Raji (cell line): ENCODE measurements around the gene IAH1.

Source experiments
- POLR2A ChIP-seq: IDR thresholded peaks from 2 replicates; pipeline ENCODE4 v1.6.1; 2011; ENCODE audit warnings: low read depth, low read length, control low read depth; ENCODE audit not compliant: insufficient read depth

IAH1 gene

DNA sequence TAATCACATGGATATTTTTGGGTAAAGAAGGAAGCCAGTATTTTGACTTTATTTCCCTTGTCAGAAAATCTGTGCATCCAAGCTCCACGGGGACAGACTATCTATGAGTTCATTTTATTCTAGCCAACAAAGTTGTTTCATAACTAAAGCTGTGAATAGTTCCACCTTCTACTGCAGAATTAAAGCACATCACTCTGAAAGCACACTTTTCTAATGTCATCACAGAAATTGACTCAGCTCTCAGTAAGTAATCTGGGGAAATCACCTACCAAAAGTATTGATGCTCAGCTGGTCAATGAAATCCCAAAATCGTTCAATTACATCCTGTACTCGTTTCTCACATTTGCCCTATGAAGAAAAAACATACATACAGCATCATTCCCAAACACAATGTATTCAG lies 19.1 kb downstream of the IAH1 start:
- TF ChIP-seq POLR2A, result no peak

DNA sequence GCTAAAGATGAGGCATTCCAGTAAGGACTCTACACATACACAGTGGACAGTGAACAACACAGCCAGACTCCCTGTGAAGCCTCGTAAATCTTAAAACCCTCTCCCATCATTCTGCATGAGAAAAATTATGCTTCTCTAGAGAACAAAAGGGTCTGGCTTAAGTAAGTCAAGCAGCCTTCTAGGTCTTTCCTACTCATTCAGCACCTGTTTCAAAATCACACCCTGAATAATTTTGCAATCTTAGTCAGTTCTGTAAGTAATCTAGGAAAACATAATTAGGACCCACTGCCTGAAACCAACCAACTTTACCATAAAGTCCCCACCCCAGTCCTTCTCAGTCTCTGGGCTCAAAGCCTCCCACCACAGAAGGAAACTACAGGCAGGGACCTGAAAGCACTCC lies 19.7 kb downstream of the IAH1 start:
- no peak for TF ChIP-seq POLR2A

DNA sequence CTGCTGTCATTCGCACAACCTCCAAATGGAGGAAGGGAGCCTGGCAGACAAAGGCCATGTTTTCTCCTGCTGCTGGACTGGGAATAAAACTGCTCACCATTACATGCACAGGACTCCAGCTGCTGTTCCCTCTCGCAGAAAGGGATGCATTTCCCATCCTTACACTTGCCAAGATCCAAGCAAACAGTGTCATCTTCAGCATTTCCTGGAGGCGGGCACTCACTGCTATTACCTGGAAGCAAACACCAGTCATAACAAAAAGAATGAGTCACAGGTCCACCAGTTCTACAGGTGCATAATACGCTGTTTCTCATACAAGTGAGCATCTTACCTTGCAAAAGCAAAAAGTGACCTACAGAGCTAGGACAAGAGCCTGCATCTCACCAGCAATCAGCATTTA lies 22.7 kb downstream of the IAH1 start:
- no peak for TF ChIP-seq POLR2A

DNA sequence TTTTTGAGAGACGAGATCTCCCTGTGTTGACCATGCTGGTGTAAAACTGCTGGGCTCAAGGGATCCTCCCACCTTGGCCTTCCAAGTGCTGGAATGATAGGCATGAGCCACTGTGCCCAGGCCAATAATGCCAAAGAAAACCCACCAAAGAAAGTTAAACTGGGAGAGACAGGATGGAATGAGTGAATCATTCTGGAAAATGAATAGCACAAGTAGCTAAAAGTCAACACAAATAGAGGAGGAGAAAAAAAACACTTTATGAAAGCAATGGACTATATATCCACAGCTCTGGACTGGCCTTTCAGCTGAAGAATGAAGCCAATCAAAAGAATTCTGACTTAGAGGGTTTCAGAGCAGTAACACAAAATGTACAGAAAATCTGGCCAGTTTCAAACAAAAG lies 23.9 kb downstream of the IAH1 start:
- no peak for TF ChIP-seq POLR2A

DNA sequence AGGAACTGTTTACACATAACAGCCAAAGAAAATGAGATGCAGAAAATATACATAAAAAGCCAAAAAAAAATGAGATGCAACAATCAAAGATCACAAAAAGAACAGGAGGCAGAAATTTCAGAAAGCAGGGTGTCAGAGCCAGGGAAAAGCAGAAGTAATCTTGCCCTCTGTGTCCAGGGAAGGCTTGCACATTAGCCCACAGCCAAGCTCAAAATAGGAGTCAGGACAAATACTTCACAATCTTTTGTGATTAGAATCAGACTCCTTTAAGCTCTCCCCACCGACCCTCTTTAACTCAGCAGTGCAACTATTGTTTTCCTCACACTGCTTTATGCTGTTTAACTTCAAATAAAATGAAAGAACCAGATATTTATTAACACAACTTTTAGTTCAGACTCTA lies 34.6 kb downstream of the IAH1 start:
- no peak for TF ChIP-seq POLR2A

DNA sequence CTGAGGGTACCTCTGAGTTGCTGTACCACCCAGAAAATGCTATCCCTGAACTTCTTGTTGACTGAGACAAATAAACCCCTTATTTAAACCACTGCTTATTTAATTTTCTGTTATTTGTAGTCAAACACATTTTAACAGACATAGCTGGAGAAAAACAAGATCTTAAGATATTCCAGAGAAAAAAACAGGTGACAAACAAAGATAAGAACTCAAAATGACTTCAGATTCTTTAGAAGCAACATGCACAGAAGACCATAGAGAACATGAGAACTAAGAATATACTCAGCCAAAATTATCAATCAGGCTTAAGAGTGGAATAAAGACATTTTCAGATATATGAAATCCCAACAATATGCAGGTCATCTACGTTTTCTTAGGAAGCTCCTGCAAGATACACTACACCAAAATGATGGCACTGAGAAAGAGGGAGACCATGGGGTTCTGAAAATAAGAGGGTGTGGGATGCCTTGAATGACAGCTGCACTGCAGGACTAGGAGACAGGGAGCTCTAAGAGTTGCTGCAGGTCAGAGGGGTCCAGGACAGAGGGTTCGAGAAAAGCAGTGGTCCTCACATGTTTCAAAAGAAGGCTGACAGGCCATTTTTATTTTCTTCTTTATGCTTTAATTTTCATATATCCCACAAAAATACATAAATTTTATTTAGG lies 42.9 kb downstream of the IAH1 start:
- no peak for TF ChIP-seq POLR2A

DNA sequence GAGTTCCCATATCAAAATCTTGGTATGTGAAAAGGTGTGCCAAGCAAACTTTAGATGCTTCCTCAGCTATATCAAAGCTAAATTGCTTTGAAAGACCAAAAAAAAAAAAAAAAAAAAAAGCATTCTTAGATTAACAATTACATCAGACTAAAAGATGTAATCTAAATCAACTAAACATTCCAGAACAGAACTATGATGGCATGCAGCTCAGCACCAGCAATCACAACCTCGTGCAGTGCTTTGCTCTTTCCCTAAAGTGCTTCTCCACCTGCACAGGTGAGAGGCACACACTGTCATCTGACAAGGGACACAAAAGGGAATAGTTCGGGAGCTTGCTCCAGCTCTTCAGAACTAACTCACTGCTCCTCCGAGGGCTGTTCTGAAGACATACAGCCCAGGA lies 43.8 kb downstream of the IAH1 start:
- no peak for TF ChIP-seq POLR2A

DNA sequence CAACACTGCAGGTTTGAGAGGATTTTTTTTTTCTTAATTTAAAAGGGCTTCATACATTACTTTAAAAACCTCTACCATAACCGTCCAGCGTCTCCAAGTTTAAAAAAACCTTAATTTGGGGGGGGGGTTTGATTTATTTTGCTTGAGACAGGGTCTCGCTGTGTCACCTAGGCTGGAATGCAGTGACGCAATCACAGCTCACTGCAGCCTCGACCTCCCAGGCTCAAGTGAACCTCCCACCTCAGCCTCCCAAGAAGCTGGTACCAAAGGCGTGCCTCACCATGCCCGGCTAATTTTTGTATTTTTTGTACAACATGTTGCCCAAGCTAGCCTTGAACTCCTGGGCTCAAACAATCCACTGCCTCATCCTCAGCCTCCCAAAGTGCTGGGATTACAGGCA lies 44.4 kb downstream of the IAH1 start:
- TF ChIP-seq POLR2A, result no peak

DNA sequence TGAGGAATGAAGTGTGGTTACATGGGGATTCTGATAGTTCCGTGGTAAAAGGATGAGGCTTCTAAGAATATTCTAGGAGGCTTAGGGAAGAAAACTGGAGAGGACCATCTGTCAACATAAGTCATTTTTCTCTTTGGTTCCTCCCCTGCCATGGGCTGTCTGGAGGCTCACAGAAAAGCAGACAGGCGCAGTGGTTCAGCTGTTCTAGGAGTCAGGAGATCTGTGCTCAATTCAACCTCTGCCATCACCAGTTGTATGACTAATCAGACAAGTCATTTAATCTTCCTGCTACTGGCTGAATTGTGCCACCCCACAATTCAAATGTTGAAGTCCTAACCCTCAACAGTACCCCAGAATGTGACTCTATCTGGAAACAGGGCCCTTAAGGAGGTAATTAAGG lies 44.9 kb downstream of the IAH1 start:
- no peak for TF ChIP-seq POLR2A

DNA sequence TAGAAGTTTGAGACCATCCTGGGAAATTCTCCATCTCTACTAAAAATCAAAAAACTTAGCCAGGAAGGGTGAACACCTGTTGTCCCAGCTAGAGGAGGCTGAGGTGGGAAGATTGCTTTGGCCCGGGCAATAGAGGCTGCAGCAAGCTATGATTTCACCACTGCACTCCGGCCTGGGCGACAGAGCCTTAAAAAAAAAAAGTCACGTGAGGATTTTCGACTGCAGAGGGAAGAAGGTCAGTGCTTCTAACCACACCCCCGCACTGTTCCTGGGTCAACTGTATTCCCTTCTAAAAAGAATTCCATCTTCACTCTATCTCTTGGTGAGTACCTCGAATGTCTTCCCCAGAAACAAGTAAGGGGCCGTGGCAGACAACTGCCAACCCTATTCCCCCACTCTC lies 49.9 kb downstream of the IAH1 start:
- TF ChIP-seq POLR2A, result no peak

DNA sequence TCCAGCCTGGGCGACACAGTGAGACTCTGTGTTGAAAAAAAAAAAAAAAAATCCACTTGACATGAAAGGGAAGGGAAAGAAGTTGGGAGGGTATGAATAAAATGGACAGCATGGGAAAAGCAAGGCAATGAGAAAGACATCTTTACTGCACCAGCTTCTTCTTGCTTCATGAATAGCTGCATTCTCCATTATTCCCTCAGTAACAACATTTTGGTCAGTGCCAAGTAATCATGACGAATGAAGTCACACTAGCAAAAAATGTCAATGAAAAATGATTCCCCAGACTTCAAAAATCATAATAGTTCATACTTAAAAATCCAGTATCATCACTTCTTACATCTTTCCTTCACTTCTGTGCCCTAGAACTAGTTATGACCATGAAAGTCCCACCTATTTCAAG lies 50.9 kb downstream of the IAH1 start:
- TF ChIP-seq POLR2A, result no peak

DNA sequence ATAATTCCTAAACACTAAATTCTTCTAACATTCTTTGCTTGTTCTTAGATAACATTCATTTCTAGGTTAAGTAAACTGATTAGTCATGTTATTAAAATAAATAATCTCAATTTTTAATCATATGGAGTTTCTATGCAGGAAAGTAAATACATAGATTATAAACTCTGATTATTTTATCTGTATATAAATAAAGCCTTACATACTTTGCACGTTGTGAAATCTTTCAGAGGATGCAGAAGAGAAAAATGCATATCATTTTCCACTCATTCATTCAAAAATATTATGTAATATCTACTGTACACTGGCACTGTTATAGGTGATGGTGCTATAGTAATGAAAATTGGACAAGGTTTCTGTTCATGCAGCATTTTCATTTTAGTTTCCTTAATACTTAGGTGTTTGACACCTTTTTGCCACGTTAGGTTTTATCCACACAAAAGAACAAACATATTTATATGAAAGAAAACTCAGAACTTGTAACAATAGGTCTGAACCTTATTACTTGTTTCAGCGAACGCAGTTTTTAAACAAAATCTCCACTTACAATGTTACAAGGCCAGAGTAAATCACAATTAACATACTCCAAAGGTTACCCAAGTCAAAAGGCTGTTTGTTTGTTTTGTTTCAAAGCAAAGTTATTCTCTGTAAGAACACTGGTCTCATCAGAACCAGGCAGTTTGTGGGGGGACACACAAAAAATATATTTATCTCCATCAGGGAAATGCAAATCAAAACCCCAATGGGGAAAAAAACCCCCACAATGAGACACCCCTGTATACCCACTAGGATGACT lies 53.8 kb downstream of the IAH1 start:
- no peak for TF ChIP-seq POLR2A

DNA sequence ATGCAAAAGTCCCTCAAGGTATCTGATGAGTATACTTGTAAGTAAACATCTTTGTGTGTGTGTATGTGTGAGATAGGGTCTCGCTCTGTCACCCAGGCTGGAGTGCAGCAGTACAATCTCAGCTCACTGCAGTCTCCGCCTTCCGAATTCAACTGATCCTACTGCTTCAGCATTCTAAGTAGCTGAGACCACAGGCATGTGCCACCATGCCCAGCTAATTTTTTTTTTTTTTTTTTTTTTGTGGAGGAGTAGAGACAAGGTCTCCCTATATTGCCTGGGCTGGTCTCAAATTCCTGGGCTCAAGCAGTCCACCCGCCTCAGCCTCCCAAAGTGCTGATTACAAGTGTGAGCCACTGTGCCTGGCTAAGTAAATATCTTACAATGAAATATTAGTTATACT lies 58.1 kb downstream of the IAH1 start:
- no peak for TF ChIP-seq POLR2A

DNA sequence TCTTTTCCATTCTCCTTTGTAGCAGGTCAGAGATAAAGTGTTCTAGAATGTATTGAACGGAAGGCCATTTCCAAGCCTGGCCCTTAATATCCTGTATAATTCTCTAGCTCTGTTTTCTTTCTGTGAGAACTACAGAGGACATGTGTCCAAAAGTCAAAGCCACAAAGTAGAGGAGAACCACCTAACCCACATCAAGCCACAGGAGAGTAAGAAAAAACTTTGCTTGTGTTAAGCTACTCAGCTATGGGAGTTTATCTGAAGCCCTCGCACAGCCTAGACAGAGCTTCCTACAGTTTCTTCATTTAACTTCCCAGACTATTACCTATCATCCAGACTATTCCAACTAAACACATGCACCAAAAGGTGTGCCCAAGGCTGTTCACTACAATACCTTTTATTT lies 59.3 kb downstream of the IAH1 start:
- TF ChIP-seq POLR2A, result no peak

DNA sequence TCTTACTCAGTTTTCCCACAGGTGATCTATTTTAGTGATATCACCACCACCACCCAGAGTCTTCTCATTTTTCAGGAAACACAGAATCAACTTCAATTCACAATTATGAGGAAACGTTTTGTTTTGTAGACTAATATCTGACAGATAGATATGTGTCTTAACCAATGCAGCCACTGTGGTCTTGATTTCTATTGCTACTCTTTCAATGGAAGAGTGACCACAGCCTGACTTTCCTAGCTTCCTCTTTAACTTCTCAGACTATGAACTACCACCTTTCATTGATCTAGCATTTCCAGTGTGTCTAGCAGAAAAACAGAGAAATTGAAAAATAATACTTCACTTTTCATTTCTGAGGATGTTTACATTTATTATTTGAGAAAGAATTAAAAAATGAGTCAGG lies 60.8 kb downstream of the IAH1 start:
- TF ChIP-seq POLR2A, result no peak

DNA sequence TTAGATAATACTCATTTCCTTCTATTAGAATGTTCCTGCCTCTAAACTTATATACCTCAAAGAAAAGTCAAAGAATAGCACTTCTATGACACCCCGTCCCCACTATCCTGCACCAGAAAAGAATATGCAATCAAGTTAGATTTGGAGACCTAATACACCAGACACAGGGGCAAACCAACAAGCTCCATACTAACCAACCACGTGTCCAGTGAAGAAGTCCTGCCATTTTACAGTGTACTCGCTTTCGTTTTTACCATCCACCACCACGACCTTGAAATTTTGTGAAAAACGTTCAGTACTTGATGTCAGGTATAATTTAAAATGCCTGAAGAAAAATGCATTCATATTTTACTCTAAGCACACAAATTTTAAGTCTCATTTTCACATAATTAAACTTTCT lies 62.2 kb downstream of the IAH1 start:
- no peak for TF ChIP-seq POLR2A

DNA sequence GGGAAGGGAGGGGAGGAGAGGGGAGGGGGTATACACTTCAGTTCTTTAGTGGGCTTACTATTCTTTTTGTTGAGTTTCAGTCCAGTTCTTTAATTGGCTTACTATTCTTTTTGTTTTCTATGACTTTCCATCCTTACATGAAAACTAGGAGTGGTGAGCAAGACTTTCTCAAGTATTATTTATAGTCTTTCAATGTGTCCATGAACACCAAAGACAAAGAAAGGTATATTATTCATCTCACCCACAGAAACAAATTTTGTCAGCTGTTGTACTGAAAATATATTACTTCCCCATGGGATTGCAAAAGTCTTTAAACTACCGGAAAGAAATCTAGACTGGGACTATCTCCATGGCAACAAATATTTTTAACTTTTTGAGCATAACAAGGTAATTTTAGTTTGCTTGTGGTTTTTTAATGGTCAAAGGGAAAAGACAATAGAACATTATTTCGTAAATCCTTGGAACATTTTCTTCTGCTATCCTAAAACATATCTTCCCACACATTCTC lies 63.7 kb downstream of the IAH1 start:
- no peak for TF ChIP-seq POLR2A
